ENCODE results near the gene NPY1R.

NPY1R gene

GRCh38 chr4:163372029-163372428 is 39.6 kb upstream of the NPY1R start:
- no peak for TF ChIP-seq EZH2phosphoT487 (IDR thresholded peaks at IDR 0.05; ENCODE audit: borderline replicate concordance)
- TF ChIP-seq, protein P1, sequence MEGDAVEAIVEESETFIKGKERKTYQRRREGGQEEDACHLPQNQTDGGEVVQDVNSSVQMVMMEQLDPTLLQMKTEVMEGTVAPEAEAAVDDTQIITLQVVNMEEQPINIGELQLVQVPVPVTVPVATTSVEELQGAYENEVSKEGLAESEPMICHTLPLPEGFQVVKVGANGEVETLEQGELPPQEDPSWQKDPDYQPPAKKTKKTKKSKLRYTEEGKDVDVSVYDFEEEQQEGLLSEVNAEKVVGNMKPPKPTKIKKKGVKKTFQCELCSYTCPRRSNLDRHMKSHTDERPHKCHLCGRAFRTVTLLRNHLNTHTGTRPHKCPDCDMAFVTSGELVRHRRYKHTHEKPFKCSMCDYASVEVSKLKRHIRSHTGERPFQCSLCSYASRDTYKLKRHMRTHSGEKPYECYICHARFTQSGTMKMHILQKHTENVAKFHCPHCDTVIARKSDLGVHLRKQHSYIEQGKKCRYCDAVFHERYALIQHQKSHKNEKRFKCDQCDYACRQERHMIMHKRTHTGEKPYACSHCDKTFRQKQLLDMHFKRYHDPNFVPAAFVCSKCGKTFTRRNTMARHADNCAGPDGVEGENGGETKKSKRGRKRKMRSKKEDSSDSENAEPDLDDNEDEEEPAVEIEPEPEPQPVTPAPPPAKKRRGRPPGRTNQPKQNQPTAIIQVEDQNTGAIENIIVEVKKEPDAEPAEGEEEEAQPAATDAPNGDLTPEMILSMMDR (conservative IDR thresholded peaks at IDR 0.05; ENCODE audit: low read length), result no peak
- no peaks in the 10 kb centered on the region for H3K4me1 ChIP-seq (ENCODE audit: insufficient read depth, low read length, poor library complexity, severe bottlenecking)
- no peaks in the 10 kb centered on the region for H4K20me1 ChIP-seq (ENCODE audit: insufficient read depth, low read length, poor library complexity, severe bottlenecking)
- H3K4me3 ChIP-seq (ENCODE audit: low read length, poor library complexity, severe bottlenecking), result no peak overlapping the region
- no peak overlapping the region for H3K4me2 ChIP-seq (ENCODE audit: low read depth, low read length, poor library complexity, severe bottlenecking)
- no peaks in the 10 kb centered on the region for H3K9me2 ChIP-seq (replicated peaks; ENCODE audit: low read depth, low read length)
- H3K79me2 ChIP-seq (ENCODE audit: insufficient read depth, low read length), result no peaks in the 10 kb centered on the region
- H3K27me3 ChIP-seq (ENCODE audit: insufficient read depth, low read length, poor library complexity, severe bottlenecking), result no peaks in the 10 kb centered on the region
- H3K9me3 ChIP-seq (ENCODE audit: insufficient read depth, low read depth, low read length), result no peaks in the 10 kb centered on the region
- H3K36me3 ChIP-seq (ENCODE audit: insufficient read depth, low read length), result no peaks in the 10 kb centered on the region
- no peaks in the 10 kb centered on the region for H3F3A ChIP-seq (ENCODE audit: low read depth)
- no peak overlapping the region for H2AFZ ChIP-seq (ENCODE audit: low read length)
- no peak overlapping the region for H3K9ac ChIP-seq (ENCODE audit: low read depth, low read length, poor library complexity, severe bottlenecking)

- Histone ChIP-seq H2AFZ (ENCODE audit: low read length) (no peak overlapping the region), H3K4me3 (ENCODE audit: low read length, poor library complexity, severe bottlenecking) (no peak overlapping the region), H3K36me3 (ENCODE audit: insufficient read depth, low read length) (no peaks in the 10 kb centered on the region), H4K20me1 (ENCODE audit: insufficient read depth, low read length, poor library complexity, severe bottlenecking) (no peaks in the 10 kb centered on the region), H3K9me3 (ENCODE audit: insufficient read depth, low read depth, low read length) (no peaks in the 10 kb centered on the region), H3K9ac (ENCODE audit: low read depth, low read length, poor library complexity, severe bottlenecking) (no peak overlapping the region), H3K9me2 (replicated peaks; ENCODE audit: low read depth, low read length) (no peaks in the 10 kb centered on the region), H3F3A (ENCODE audit: low read depth) (no peaks in the 10 kb centered on the region), H3K79me2 (ENCODE audit: insufficient read depth, low read length) (no peaks in the 10 kb centered on the region), H3K4me1 (ENCODE audit: insufficient read depth, low read length, poor library complexity, severe bottlenecking) (no peaks in the 10 kb centered on the region), H3K4me2 (ENCODE audit: low read depth, low read length, poor library complexity, severe bottlenecking) (no peak overlapping the region), H3K27me3 (ENCODE audit: insufficient read depth, low read length, poor library complexity, severe bottlenecking) (no peaks in the 10 kb centered on the region)
- TF ChIP-seq, protein P1 (conservative IDR thresholded peaks at IDR 0.05; ENCODE audit: low read length), result no peak
- no peak for TF ChIP-seq EZH2phosphoT487 (IDR thresholded peaks at IDR 0.05; ENCODE audit: borderline replicate concordance)
These were observed 35.3 kb upstream of the NPY1R start for GRCh38 chr4:163367651-163368050.

- H3K9ac ChIP-seq (ENCODE audit: low read depth, low read length, poor library complexity, severe bottlenecking), result no peak overlapping the region
- H3K27me3 ChIP-seq (ENCODE audit: insufficient read depth, low read length, poor library complexity, severe bottlenecking), result no peaks in the 10 kb centered on the region
- H3K9me3 ChIP-seq (ENCODE audit: insufficient read depth, low read depth, low read length), result no peaks in the 10 kb centered on the region; the same call in 1 of the 2 replicates
- H2AFZ ChIP-seq (ENCODE audit: low read length), result no peak overlapping the region
- H3K79me2 ChIP-seq (ENCODE audit: insufficient read depth, low read length), result no peaks in the 10 kb centered on the region
- H3K4me3 ChIP-seq (ENCODE audit: low read length, poor library complexity, severe bottlenecking), result no peak overlapping the region
- no peaks in the 10 kb centered on the region for H4K20me1 ChIP-seq (ENCODE audit: insufficient read depth, low read length, poor library complexity, severe bottlenecking)
- no peak overlapping the region for H3K4me2 ChIP-seq (ENCODE audit: low read depth, low read length, poor library complexity, severe bottlenecking)
- H3K36me3 ChIP-seq (ENCODE audit: insufficient read depth, low read length), result no peaks in the 10 kb centered on the region
- no peaks in the 10 kb centered on the region for H3K4me1 ChIP-seq (ENCODE audit: insufficient read depth, low read length, poor library complexity, severe bottlenecking)
- TF ChIP-seq, protein P1 (conservative IDR thresholded peaks at IDR 0.05; ENCODE audit: low read length), result no peak
- no peak for TF ChIP-seq EZH2phosphoT487 (IDR thresholded peaks at IDR 0.05; ENCODE audit: borderline replicate concordance)
- H3K9me2 ChIP-seq (replicated peaks; ENCODE audit: low read depth, low read length), result no peaks in the 10 kb centered on the region
- H3F3A ChIP-seq (ENCODE audit: low read depth), result no peaks in the 10 kb centered on the region
These were observed 23.7 kb upstream of the NPY1R start for GRCh38 chr4:163356104-163356503.
